Gastroesophageal sphincter (tissue), 4 donors: Measurements from ENCODE around the gene SUN2. TPM values are rescaled to one million over a fixed set of nuclear protein-coding genes. Genes with fewer than 3 reads are reported as not detected.
A peak's percentile ranks its signal among the peaks of the same experiment; 100 is the strongest.

Experiments used
- ATAC-seq: fragments of 150-250 bp; one replicate; pipeline ENCODE4 v1.9.1; 2016; ENCODE audit warnings: mild to moderate bottlenecking, moderate library complexity
- H3K27ac ChIP-seq, 4 donors: fragments of 200-600 bp; sonication (generic) in 3 of 4; 1 replicate in 3 of 4; 2 replicates in 1 of 4; pipeline ENCODE4 v1.5.1; 2016 to 2019
- H3K27me3 ChIP-seq: fragments of 200-600 bp; sonication (generic); one replicate; pipeline ENCODE4 v1.5.1; 2019
- H3K36me3 ChIP-seq, 2 donors: fragments of 200-600 bp; sonication (generic); one replicate each; pipeline ENCODE4 v1.5.1; 2019; ENCODE audit warnings: control low read depth in 1 of 2
- H3K4me1 ChIP-seq, 3 donors: fragments of 200-600 bp; sonication (generic); 1 replicate in 2 of 3; 2 replicates in 1 of 3; pipeline ENCODE4 v1.5.1; 2016 to 2019; ENCODE audit warnings: control low read depth in 2 of 3
- H3K4me3 ChIP-seq, 2 donors: fragments of 200-600 bp; sonication (generic); one replicate each; pipeline ENCODE4 v1.5.1; 2019; ENCODE audit warnings: mild to moderate bottlenecking in 1 of 2, moderate library complexity in 1 of 2
- H3K9me3 ChIP-seq, 3 donors: fragments of 200-600 bp; sonication (generic); one replicate each; pipeline ENCODE4 v1.5.1; 2017 to 2019; ENCODE audit warnings: control low read depth in 2 of 3
- CTCF ChIP-seq, 4 experiments: fragments of 200-600 bp in 2 of 4; fragments of 450-650 bp in 2 of 4; sonication (generic) in 1 of 4; IDR thresholded peaks; one replicate each; pipeline ENCODE4 v1.5.1; 2017 to 2019; ENCODE audit warnings: antibody characterized with exemption in 4 of 4, mild to moderate bottlenecking in 2 of 4, moderate library complexity in 2 of 4
- EP300 ChIP-seq: sonication (generic); formaldehyde crosslinking; IDR thresholded peaks from one replicate; pipeline ENCODE4 v1.6.1; 2017; ENCODE audit warnings: antibody characterized with exemption, mild to moderate bottlenecking
- POLR2A ChIP-seq, 2 donors: fragments of 450-650 bp; IDR thresholded peaks; one replicate each; pipeline ENCODE4 v1.6.1; 2017; ENCODE audit warnings: antibody characterized with exemption in 2 of 2, mild to moderate bottlenecking in 2 of 2, moderate library complexity in 1 of 2
- POLR2AphosphoS5 ChIP-seq: sonication (generic); formaldehyde crosslinking; IDR thresholded peaks from one replicate; pipeline ENCODE4 v1.6.1; 2017; ENCODE audit warnings: antibody characterized with exemption
- WGBS, 2 donors: methylation state at CpG; one replicate each; pipeline ENCODE4 v1.1.5; 2018; ENCODE audit warnings: low coverage in 1 of 2; 5-methylcytosine and 5-hydroxymethylcytosine counted together
- total RNA-seq, 4 donors: library from RNA; depleted of rRNA; stranded (reverse); fragments of >200 nt; gene quantifications; one replicate each; pipeline ENCODE4 v1.1.0, GENCODE V29; 2016

The SUN2 gene
- total RNA-seq, 4 donors from 2014 or later, result 339 to 594 (median 409) TPM

DNA sequence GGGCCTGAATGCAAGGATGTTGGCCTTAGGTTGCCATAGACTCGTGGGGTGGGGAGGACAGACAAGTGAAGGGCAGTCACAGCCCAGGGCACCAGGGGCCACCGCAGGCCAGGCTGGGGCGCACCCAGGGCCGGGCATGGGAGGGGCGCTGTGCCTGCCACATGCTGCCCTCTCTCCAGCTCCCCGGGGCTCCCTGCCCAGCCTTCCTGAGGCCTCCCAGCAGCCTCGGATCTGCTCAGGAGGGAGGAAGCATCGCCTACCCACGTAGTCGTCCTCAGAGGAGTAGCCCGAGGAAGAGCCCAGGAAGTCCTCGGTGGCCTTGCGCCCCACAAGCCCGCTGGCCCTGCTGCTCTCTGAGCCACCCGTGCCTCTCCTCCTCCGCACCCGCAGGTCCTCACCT, 5.2 kb downstream of the SUN2 start:
- Histone ChIP-seq H3K27ac (peak overlapping the region in 3 of 4 donors; percentile 9 to 99 (median 94)), H3K9me3 (no peaks in the 10 kb centered on the region), H3K4me1 (peaks cover 5 to 43% (median 9%) of the 10 kb centered on the region in 3 donors), H3K4me3 (no peak overlapping the region), H3K27me3 (no peaks in the 10 kb centered on the region), H3K36me3 (peaks cover 3 to 81% of the 10 kb centered on the region in 2 donors)
- ATAC-seq, result no peak
- TF ChIP-seq POLR2A (IDR thresholded peaks at IDR 0.05) (no peak), EP300 (no peak), POLR2AphosphoS5 (no peak), CTCF (IDR thresholded peaks at IDR 0.05) (no peak)
- WGBS, 2 donors, result 55% methylated on average over 2 of the region's 17 CpGs; no CpG with 5 or more reads in 1 of the 2 donors

DNA sequence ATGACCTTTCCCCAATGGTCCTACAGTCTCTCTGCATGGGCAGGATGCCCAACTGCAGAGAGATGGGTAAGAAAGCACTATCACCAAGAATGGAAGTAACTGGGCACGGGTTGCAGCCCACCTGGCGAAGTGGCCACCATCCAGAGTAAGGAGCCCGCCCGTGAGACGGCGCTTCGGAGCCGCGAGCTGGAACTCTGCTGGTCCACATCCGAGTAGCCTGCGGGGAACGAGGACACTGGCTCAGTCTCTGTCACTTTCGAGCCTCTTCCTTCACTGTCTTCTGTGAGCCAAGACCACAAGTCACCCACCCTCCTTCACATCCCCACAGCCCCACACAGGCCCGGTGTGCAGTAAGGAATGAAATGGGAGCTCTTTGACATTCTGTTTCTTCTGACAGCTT, 5.7 kb downstream of the SUN2 start:
- TF ChIP-seq POLR2AphosphoS5 (no peak), CTCF (IDR thresholded peaks at IDR 0.05) (no peak), POLR2A (IDR thresholded peaks at IDR 0.05) (no peak), EP300 (no peak)
- 85 to 93% methylated on average over 12 to 14 of the region's 14 CpGs for WGBS, 2 donors
- Histone ChIP-seq H3K27me3 (no peaks in the 10 kb centered on the region), H3K27ac (no peak overlapping the region), H3K4me3 (no peak overlapping the region), H3K9me3 (no peaks in the 10 kb centered on the region), H3K4me1 (peaks cover 5 to 43% (median 9%) of the 10 kb centered on the region in 3 donors), H3K36me3 (peaks cover 3 to 86% of the 10 kb centered on the region in 2 donors)
- no peak for ATAC-seq

DNA sequence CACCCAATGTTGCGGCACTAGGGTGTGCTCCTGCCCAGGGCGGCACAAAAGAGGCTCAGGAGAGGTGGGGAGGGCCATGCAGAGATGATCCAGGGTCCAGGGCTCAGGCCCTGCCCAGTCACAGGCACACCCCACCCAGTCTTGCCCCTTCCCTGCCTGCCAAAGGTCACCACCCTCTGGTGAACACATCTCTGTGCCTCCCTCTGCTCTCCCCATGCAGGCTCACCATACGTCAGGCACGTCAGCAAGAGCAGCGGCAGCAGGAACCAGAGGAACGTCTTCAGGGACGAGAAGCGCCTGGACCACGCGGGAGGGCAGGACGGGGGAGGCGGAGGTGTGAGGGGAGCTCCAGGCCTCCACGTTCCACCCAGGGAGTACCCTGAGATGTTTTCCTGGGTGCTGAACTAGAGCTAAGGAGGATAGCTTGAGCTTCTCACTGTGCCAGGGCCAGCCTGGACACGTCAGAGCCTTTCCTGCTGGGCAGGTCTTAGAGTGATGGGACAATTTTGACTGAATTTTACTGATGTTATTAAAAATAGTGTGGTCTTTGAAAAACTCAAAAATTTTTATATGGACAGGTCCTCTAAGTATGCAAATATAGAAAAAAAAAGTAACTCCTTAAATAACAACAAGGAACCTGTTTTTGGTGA, 7.2 kb downstream of the SUN2 start:
- Histone ChIP-seq H3K4me3 (no peak overlapping the region), H3K27ac (no peak overlapping the region), H3K36me3 (peaks cover 3 to 100% of the 10 kb centered on the region in 2 donors), H3K9me3 (no peaks in the 10 kb centered on the region), H3K27me3 (no peaks in the 10 kb centered on the region), H3K4me1 (peaks cover 4 to 36% (median 4%) of the 10 kb centered on the region in 3 donors)
- 64 to 76% methylated on average over 2 to 9 of the region's 14 CpGs for WGBS, 2 donors
- ATAC-seq, result no peak
- TF ChIP-seq EP300, result no peak
- no peak for TF ChIP-seq POLR2A (IDR thresholded peaks at IDR 0.05)
- TF ChIP-seq CTCF (IDR thresholded peaks at IDR 0.05), result no peak
- no peak for TF ChIP-seq POLR2AphosphoS5

GRCh38 chr22:38745676-38746460, 9.9 kb downstream of the SUN2 start:
- peaks cover under 1 to 100% of the 10 kb centered on the region in 2 donors for H3K36me3 ChIP-seq
- 70 to 81% methylated on average over 2 to 4 of the region's 14 CpGs for WGBS, 2 donors
- H3K27ac ChIP-seq, result no peak overlapping the region
- H3K4me1 ChIP-seq, result peaks cover 0 to 8% (median 0%) of the 10 kb centered on the region in 3 donors
- no peak for ATAC-seq
- TF ChIP-seq CTCF (IDR thresholded peaks at IDR 0.05) (no peak), POLR2A (IDR thresholded peaks at IDR 0.05) (no peak), POLR2AphosphoS5 (no peak), EP300 (no peak)
- H3K9me3 ChIP-seq, result no peaks in the 10 kb centered on the region
- no peaks in the 10 kb centered on the region for H3K27me3 ChIP-seq
- H3K4me3 ChIP-seq, result no peak overlapping the region
